GM12865 (cell line): ENCODE measurements around the gene HEATR1.
"Not testable (repeated sequence)": the region's sequence is repeated elsewhere in the genome, so short reads cannot be mapped to it uniquely, and the experiment has no call there.

Experiments used
- DNase-seq: peaks from one replicate; pipeline ENCODE4 v3.0.0; 2010; ENCODE audit warnings: low read depth
- H3K4me3 ChIP-seq: 2 replicates; pipeline ENCODE4 v1.5.1; 2011; ENCODE audit warnings: mild to moderate bottlenecking, low read depth, low read length, control low read depth
- CTCF ChIP-seq: IDR thresholded peaks from 2 replicates; pipeline ENCODE4 v1.5.1; 2011; ENCODE audit warnings: low read length, control low read depth, low read depth, inconsistent platforms; ENCODE audit not compliant: insufficient read depth; ENCODE audit errors: missing control alignments

HEATR1 gene

GRCh38 chr1:236612349-236612748, 8.0 kb upstream of the HEATR1 start:
- no peak for TF ChIP-seq CTCF
- DNase-seq = no peak
- no peak overlapping the region for H3K4me3 ChIP-seq

DNA sequence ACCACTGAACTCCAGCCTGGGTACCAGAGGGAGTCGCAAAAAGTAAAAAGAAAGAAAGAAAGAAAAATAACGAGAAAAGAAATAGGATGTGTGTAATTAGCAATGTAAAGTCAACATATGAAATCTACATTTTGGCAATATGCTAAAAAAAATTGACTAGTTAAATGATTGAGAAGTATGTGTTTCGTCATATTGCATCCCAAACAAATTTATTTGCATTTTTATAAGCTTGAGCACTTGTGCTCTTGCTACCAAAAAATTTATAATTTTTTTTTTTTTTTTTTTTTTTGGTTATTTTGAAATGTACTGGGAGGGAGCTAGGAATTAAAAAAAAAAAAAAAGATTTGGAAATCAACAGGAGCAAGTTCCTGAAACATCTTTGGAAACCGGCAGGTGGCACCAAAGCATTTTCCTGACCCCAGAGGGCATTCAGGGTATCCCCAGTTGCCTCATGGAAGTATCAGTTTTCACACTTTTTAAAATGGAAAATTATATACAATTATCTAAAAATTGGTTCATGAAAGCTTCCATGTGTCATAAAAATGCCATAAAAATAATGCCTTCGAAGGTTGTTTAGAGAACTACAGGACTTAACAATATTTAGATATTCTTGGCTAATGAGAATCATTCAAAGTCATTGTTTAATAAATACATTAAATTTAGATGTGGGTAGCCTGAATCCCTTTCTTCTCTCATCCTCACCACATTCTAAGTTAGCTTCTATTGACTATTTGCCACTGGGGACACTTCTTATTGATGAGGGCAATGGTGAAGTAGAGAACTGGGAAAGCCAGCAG, 4.8 kb upstream of the HEATR1 start:
- no peak overlapping the region for H3K4me3 ChIP-seq
- DNase-seq = peak; percentile 34
- peak; percentile 24 for TF ChIP-seq CTCF

DNA sequence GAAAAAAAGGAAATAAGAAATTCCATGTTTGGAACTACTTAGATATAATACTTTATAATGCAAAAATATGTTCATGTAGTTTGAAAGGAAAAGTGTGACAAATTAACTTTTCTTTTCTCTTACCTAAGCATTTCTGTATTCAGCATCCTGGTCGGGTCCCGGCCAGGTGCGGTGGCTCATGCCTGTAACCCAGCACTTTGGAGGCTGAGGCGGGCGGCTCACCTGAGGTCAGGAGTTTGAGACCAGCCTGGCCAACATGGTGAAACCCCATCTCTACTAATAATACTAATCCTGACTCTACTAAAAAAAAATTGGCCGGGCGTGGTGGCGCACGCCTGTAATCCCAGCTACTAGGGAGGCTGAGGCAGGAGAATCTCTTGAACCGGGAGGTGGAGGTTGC, 3.3 kb upstream of the HEATR1 start:
- DNase-seq, H3K4me3 ChIP-seq: not testable (repeated sequence)

DNA sequence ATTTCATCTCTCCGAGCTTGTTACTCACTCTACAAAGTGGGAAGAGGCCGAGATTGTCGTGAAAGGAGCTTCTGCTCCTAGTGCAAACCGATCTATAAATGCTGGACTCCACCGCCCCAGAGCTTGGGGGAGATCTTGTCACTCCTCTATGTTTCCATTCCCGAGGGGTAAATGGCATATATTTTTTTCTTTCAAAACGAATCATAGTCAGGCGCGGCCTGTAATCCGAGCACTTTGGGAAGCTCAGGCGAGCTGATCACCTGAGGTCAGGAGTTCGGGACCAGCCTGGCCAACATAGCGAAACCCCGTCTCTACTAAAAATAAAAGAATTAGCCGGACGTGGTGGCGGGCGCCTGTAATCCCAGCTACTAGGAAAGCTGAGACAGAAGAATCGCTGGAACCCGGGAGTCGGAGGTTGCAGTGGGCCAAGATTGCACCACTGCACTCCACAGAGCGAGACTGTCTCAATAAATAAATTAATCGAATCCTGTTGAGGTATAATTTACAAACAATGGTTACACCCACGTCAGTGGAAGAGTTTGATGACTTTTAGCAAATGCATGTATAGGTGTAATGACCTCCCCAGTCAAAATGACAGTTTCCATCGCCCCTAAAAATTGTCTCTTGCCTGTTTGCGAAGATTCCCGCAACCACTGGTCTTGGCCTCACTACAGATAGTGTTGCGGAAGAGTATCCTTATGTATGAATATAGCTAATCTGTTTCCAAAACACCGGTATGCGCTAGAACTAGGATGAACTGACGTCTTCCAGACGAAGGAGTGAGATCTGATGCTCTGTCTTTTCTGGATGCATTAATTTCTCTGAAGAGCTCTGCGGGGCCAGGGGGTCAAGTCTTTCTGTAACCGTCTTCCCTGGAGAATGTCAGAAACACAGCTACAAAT, 840 bp upstream of the HEATR1 start:
- H3K4me3 ChIP-seq = peak overlapping the region; percentile 64
- DNase-seq = no peak
- no peak for TF ChIP-seq CTCF

DNA sequence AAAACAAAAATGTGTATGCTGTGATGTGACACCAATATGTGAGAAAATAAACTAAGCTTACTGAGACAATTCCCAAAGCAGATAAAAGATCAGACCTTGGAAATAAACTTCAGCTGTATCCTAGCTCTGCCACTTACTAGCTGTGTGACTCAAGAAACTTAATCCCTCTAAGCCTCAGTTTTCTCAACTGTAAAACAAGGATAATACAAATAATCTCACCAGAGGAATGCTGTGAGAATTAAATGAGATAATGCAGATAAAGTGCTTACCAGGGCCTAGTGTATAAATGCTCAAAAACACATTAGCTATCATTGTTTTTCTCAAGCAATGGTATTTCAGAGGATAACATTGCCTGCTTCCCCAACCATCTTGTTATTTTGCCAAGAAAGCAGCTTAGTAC, 2.1 kb downstream of the HEATR1 start:
- H3K4me3 ChIP-seq = no peak overlapping the region
- TF ChIP-seq CTCF = no peak
- no peak for DNase-seq

DNA sequence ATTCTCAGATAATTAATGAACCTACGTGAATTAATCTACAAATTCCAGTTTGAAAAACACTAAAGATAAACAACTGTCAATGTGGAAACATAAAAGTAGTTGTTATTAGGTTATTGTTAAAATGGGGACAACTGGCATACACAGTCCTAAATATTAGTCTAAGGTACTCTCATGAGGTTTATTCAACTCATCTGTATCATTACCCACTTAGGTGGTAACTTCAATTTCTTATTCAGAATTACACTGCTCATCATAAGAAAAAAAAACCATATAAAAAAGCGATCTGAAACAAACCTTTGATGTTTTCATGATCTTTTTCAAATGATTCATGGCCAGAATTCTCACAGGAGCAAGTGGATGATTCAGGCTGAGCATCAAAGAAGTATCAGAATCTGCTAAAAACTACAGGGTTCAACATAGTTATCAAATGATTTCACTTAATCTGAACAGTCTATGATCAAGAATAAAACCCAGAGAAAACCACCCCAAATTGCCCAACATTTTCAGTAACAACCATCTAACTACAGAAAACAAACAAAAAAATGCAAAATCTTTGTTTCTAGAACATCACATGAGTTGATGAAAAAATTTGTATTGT, 13.7 kb downstream of the HEATR1 start:
- no peak for DNase-seq
- no peak overlapping the region for H3K4me3 ChIP-seq
- no peak for TF ChIP-seq CTCF

GRCh38 chr1:236589531-236589930, 14.8 kb downstream of the HEATR1 start:
- TF ChIP-seq CTCF = no peak
- no peak overlapping the region for H3K4me3 ChIP-seq
- no peak for DNase-seq
